GM18951 (cell line): Measurements from ENCODE around the gene SUSD4.
"Not testable (repeated sequence)": the region's sequence is repeated elsewhere in the genome, so short reads cannot be mapped to it uniquely, and the experiment has no call there.

Experiments
- POLR2A ChIP-seq: IDR thresholded peaks from 4 replicates; pipeline ENCODE4 v1.6.1; 2011; ENCODE audit warnings: mild to moderate bottlenecking; ENCODE audit not compliant: insufficient read length, insufficient read depth; ENCODE audit errors: extremely low read depth
- in situ Hi-C: fragments of 300-500 bp; cut with MboI; formaldehyde crosslinking; loops from one replicate; pipeline ENCODE4 v1.12.0; 2022; ENCODE audit warnings: low sequenced_read_pairs, mixed read lengths, inconsistent platforms; ENCODE audit not compliant: unreplicated experiment

Gene SUSD4, protein sequence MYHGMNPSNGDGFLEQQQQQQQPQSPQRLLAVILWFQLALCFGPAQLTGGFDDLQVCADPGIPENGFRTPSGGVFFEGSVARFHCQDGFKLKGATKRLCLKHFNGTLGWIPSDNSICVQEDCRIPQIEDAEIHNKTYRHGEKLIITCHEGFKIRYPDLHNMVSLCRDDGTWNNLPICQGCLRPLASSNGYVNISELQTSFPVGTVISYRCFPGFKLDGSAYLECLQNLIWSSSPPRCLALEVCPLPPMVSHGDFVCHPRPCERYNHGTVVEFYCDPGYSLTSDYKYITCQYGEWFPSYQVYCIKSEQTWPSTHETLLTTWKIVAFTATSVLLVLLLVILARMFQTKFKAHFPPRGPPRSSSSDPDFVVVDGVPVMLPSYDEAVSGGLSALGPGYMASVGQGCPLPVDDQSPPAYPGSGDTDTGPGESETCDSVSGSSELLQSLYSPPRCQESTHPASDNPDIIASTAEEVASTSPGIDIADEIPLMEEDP

DNA sequence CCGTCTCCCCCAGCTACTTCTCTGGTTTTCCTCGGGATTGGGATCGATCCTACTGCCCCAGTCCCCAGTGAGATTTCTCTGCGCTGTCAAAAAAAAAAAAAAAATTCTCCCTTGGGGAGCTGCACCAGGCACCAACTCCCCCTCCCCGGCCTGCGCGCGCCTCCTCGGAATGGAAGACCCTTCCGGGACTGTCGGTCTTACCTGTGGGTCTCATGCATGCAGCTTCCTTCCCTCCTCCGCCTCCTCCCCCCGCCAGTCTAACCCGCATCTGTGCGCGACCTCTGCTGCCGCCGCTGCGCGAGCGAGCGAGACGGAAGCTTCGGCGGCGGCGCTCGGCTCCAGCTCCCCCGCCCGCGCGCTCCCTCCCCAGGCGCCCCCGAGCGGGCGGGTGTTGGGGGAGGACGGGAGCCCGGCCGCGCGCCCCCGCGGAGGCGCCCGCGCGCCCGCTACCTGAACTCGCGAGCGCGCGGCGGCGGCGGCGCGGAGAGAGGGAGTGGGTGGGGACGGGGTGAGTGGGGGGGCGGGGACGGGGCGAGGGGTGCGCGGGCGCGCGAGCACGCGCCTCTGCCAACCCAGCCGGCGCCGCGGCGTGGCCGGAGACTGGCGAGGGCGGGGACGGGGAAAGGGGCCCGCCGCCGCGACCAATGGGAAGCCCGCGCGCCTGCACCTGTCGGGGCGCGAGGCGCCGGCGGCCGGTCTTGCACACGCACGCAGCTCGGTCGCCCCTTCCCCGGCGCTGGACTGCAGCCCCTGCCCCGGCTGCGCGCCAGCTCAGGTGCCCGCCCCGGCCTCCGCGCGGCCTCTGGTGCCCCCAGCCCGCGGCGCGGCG, at the start of gene SUSD4:
SUSD4 (minus strand) TSS at position 321 of the 829 bp plus-strand sequence. CDS start 751 bp downstream, outside the sequence.
- no peak for TF ChIP-seq POLR2A
- in situ Hi-C loops: no loop called here

DNA sequence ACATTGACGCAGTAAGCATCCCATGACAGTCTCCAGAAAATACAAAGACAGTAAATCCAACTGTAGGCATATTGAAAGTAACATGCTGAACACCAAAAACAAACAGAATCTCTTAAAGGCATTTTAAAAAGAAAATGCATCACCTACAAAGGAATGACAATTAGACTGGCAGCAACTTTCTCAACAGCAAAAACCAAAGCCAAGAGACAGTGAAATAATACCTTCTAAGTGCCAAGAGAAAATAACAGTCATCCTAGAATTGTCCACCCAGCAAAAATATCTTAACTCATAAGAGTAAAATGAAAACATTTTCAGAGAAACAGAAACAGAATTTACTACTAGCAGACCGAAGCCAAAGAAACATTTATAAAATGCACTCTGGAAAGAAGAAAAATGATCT, 49.2 kb upstream of the SUSD4 start:
- TF ChIP-seq POLR2A: no peak
- in situ Hi-C loops: no loop called here

DNA sequence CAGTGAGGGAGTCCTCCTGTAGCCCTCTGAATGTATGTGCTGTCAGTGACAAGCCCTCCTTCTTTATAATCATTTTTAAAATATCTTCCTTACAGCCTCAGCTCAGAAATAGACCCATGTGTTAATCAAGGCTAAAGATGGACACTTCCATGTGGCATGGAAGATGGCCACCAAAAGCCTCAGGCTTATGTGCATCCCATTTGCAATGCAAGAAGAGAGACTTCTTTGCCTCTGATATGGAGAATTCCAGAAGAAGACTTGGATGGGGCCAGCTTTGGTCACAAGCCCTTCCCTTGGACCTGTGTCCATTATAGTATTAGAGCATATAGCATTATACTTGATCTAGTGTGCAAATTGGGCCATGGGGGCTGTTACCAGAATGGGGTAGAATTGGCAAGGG, 47.7 kb upstream of the SUSD4 start:
- TF ChIP-seq POLR2A: no peak
- in situ Hi-C loops: no loop called here

DNA sequence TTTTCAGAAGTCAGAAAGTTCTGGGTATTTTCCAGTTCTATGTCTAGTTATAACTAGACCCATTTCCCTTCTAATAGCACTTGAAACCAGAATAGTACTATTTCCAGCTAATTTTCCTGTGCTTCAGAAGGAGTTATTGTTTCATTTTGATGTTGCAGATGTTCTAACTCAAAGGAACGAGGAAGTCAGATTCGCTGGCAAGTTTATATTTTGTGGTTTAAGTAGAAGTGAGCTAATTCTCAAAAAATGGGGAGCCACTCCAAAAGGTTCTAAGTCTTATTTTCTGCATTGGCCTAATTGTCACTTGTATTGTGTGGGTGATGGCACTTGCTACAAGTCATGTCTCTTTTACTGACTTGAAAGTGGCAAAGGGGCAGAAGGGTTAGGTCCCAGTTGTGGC, 47.3 kb upstream of the SUSD4 start:
- in situ Hi-C loops: no loop called here
- TF ChIP-seq POLR2A: no peak

DNA sequence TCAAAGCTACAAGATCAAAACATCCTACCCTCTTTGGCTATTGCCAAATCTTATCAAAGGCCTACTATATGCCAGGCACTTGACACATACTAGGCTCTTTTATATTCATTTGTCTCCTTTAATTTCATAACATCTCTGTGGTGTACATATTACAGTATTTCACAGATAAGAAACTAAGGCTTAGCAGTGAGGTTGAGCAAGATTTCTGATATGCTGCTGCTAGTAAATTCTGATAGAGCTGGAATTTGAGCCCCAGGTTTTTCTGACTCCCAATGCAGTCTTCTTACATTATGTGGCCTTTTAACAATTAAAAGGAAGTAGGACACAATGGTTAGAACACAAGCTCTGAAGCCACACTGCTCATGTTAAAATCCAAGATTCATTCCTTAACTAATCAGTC, 46.1 kb upstream of the SUSD4 start:
- in situ Hi-C loops: no loop called here
- TF ChIP-seq POLR2A: no peak

DNA sequence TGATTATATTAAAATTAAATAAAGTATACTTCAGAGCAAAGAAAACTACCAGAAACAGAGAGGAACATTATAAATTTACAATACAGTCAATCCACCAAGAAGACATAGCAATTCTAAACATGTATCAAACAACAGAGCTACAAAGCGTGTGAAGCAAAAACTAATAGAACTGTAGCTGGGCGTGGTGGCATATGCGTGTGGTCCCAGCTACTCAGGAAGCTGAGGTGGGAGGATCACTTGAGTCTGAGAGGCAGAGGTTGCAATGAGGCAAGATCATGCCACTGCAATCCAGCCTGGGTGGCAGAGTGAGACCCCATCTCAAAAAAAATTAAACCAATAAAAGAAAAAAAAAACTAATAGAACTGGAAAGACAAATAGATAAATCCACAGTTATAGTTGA, 41.5 kb upstream of the SUSD4 start:
- in situ Hi-C loops: no loop called here
- TF ChIP-seq POLR2A: no peak

DNA sequence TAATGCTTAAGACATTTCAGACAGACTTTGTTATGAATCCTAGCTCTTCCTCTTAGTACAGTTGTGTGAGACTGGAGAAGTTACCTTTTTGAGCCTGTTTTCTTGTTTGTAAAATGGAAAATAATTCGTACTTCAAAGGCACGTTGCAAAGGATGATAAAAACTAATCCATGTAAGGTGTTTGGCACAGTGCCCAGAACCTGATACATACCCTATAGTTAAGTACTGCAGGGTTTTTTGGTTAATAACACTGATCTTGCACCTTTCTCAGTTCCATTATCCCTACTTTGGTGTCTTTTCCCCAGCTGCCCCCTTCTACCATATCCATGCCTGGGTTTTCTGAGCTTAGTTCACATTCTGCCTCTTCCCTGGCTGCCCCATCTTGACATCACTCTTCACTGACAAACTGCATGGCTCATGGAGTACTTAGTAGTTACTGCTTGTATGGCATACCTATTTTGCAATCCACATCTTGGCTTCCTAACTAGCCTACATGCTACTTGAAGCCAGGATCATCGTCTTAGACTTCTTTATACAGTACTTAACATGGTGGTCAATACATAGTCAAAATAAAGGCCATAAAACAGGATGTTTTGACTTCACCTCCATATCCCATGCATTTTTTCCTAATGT, 39.3 kb upstream of the SUSD4 start:
- no peak for TF ChIP-seq POLR2A
- in situ Hi-C loops: no loop called here

DNA sequence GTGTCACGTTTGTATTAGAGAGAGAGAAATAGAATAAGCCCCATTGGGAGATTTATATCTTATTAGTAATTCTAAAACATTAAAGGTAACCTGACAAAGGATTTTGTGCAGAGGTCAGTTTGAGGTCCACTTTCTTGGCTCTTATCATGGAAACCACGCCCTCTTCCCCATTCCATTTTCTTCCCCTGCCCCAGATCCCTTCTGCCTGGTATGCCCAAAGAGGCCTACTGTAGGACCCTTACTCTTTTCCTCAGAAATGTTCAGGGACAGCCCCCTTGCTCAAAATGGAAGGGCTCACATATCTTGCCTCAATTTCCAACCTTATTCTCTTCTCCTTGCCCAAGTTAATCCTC, 38.8 kb upstream of the SUSD4 start:
- in situ Hi-C loops: no loop called here
- TF ChIP-seq POLR2A: no peak

DNA sequence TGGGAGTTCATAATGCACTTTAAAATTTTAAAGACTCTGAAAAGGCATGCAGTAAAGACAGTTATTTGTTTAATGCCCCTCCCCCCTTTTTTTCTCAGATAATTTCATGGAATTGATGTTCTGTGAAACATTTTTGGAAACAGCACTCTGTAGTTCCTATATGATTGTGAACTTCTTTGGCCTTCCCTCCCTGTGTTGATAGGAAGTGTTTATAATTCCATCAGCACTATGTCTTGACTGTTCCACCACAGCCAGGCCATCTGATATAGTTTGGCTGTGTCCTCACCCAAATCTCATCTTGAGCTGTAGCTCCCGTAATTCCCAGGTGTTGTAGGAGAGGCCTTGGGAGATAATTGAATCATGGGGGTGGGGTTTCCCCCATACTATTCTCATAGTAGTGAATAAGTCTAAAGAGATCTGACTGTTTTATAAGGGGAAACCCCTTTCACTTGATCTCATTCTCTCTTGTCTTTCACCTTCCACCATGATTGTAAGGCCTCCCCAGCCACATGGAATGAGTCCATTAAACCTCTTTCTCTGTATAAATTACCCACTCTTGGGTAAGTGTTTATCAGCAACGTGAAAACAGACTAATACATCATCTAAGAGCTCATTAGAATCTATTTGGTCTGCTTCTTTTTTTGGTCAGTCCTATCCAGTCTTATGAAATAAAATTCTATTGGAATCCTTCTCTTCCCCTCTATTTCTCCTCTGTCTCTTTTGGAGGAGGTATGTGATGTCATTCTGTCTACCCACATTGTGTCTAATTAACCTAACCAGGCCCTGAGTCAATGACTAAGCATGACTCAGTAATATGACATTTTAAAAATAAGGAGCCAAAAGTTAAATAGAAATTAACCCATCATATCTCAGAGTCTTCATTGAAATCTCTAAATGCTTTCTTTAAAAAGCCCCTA, 38.2 kb upstream of the SUSD4 start:
- no peak for TF ChIP-seq POLR2A
- in situ Hi-C loops: no loop called here

DNA sequence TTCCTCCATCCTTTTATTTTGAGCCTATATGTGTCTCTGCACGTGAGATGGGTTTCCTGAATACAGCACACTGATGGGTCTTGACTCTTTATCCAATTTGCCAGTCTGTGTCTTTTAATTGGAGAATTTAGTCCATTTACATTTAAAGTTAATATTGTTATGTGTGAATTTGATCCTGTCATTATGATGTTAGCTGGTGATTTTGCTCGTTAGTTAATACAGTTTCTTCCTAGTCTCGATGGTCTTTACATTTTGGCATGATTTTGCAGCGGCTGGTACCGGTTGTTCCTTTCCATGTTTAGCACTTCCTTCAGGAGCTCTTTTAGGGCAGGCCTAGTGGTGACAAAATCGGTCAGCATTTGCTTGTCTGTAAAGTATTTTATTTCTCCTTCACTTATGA, 35.4 kb upstream of the SUSD4 start:
- in situ Hi-C loops: not testable (repeated sequence)

DNA sequence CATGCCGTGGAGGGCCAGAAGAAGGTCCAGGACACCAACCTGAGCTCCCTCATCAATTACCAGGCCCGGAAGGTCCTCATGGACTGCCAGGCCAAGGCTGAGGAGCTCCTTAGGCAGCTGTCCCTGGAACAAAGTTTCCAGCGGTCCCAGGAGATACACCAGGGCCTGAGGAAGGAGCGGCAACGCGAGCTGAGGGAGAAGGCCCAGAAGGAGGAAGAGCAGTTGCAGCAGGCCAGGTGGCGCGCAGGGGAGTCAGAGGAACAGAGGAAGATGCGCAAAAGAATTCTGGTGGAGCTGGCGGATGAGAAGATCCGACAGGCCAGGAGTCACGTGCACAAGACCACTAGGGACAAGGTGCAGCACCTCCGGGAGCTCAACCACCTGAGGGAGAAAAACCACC, 30.7 kb upstream of the SUSD4 start:
- in situ Hi-C loops: no loop called here
- no peak for TF ChIP-seq POLR2A

DNA sequence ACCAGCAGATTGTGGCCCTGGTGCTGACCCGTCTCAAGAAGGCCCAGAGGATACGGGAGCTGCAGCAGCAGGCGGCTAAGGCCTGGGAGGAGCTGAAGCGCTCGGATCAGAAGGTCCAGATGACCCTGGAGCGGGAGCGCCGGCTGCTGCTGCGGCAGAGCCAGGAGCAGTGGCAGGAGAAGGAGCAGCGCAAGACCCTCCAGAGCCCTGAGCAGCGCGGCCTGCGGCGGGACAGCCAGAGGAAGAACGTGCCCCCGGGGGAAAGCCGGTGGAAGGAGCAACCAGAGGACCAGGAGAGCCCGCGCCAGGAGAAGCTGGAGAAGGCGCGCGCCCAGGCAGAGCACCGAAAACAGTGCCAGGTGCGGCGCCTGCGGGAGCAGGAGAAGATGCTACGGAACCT, 30.3 kb upstream of the SUSD4 start:
- TF ChIP-seq POLR2A: no peak

DNA sequence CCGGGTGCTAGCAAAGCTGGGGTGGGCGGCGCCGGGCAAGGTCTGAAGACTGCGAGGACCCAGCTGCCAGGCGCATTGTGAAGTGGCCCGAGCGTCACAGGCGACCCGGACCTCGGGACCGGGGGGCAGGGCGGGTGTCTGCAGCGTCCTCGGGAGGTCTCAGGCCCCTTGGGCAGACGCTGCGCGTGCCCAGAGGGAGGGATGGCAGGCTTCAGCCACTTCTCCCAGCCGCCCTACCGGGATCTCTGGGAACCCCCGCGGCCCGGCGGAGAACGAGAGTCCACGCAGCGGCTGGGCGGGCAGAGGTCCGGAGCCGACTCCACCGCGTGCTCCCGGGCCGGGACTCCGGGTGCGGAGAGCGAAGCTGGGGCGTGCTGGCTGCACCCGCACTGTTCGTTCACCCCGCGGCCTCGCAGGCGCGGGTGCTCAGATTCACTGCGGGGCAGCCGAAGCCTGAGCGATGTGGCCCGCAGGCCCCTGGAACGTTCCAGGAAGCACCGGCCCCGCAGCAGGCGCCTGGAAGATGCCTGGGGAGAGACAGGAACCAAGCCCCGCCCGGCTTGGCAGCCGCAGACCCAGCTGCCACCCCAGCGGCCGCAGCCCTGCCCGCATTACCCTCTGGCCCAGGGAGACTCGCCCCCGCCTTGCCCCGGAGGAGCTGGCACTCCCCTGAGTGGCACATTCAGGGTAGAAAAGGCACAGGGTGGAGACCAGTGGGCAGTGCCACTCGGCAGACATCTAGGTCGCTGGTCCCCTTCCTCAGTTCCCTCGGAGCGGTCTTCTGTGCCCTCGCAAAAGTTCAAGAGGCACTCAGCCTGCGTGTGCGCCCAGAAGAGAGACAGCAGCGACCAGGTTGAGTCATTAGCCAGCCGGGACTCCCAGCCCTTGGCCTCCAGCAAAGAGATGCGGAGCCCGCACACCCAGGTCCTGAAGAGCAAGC, 29.6 kb upstream of the SUSD4 start, which contains the start of gene CCDC185:
CCDC185 (plus strand) TSS at position 141 of the 940 bp plus-strand sequence; CDS start at position 202, 61 bp downstream.
- in situ Hi-C loops: no loop called here
- TF ChIP-seq POLR2A: no peak

More for the DNA sequence above, 30.3 kb upstream of the SUSD4 start:
- in situ Hi-C loops: no loop called here
